IPS-20b (cell line): Measurements from ENCODE around the gene LRP6.

Experiments
- H3K27ac ChIP-seq: one replicate; pipeline ENCODE4 v1.5.1; 2013; ENCODE audit warnings: low read length
- H3K27me3 ChIP-seq: 2 replicates; pipeline ENCODE4 v1.6.1; 2013; ENCODE audit warnings: mild to moderate bottlenecking, low read length, inconsistent platforms; ENCODE audit not compliant: insufficient read depth
- H3K36me3 ChIP-seq: 2 replicates; pipeline ENCODE4 v1.6.1; 2013; ENCODE audit warnings: low read depth, mild to moderate bottlenecking, inconsistent platforms, low read length, moderate library complexity; ENCODE audit not compliant: insufficient read depth
- H3K4me1 ChIP-seq: 2 replicates; pipeline ENCODE4 v1.6.1; 2013; ENCODE audit warnings: mild to moderate bottlenecking, control low read depth, inconsistent platforms, low read length, moderate library complexity; ENCODE audit not compliant: insufficient read depth
- H3K4me3 ChIP-seq: 2 replicates; pipeline ENCODE4 v1.5.1; 2013; ENCODE audit warnings: mild to moderate bottlenecking, low read length, inconsistent platforms
- H3K9ac ChIP-seq: 2 replicates; pipeline ENCODE4 v1.6.1; 2013; ENCODE audit warnings: low read depth, mild to moderate bottlenecking, inconsistent platforms, low read length, moderate library complexity
- H3K9me3 ChIP-seq: 2 replicates; pipeline ENCODE4 v1.6.1; 2013; ENCODE audit warnings: mild to moderate bottlenecking, low read depth, low read length, inconsistent platforms; ENCODE audit not compliant: insufficient read depth

The LRP6 gene

GRCh38 chr12:12108441-12109058, 158.3 kb downstream of the LRP6 start:
- Histone ChIP-seq H3K36me3 (peaks cover 5% of the 10 kb centered on the region), H3K9ac (no peak overlapping the region), H3K9me3 (peaks cover 4% of the 10 kb centered on the region), H3K4me3 (no peak overlapping the region), H3K4me1 (no peaks in the 10 kb centered on the region), H3K27ac (no peak overlapping the region), H3K27me3 (no peaks in the 10 kb centered on the region)

GRCh38 chr12:12107678-12108077, 159.2 kb downstream of the LRP6 start:
- no peaks in the 10 kb centered on the region for H3K4me1 ChIP-seq
- no peak overlapping the region for H3K9ac ChIP-seq
- no peaks in the 10 kb centered on the region for H3K36me3 ChIP-seq
- no peak overlapping the region for H3K4me3 ChIP-seq
- H3K27me3 ChIP-seq = no peaks in the 10 kb centered on the region
- peaks cover 4% of the 10 kb centered on the region for H3K9me3 ChIP-seq
- H3K27ac ChIP-seq = no peak overlapping the region

- H3K4me3 ChIP-seq = no peak overlapping the region
- H3K27ac ChIP-seq = no peak overlapping the region
- H3K27me3 ChIP-seq = no peaks in the 10 kb centered on the region
- H3K9me3 ChIP-seq = no peaks in the 10 kb centered on the region
- no peak overlapping the region for H3K9ac ChIP-seq
- H3K36me3 ChIP-seq = peaks cover 10% of the 10 kb centered on the region; the same call in 1 of the 2 replicates
- no peaks in the 10 kb centered on the region for H3K4me1 ChIP-seq
These were observed 167.7 kb downstream of the LRP6 start for GRCh38 chr12:12099102-12099501.

GRCh38 chr12:12098691-12099015, 168.2 kb downstream of the LRP6 start:
- H3K4me1 ChIP-seq = no peaks in the 10 kb centered on the region
- H3K9ac ChIP-seq = no peak overlapping the region

GRCh38 chr12:12097891-12098690, 168.8 kb downstream of the LRP6 start:
- H3K27me3 ChIP-seq = no peaks in the 10 kb centered on the region
- no peak overlapping the region for H3K27ac ChIP-seq
- H3K36me3 ChIP-seq = peaks cover 10% of the 10 kb centered on the region; the same call in 1 of the 2 replicates
- no peaks in the 10 kb centered on the region for H3K9me3 ChIP-seq
- H3K9ac ChIP-seq = no peak overlapping the region
- no peak overlapping the region for H3K4me3 ChIP-seq
- H3K4me1 ChIP-seq = no peaks in the 10 kb centered on the region

More at GRCh38 chr12:12098691-12099015, 168.2 kb downstream of the LRP6 start:
- Histone ChIP-seq H3K27ac (no peak overlapping the region), H3K4me3 (no peak overlapping the region), H3K27me3 (no peaks in the 10 kb centered on the region), H3K36me3 (peaks cover 10% of the 10 kb centered on the region; the same call in 1 of the 2 replicates), H3K9me3 (no peaks in the 10 kb centered on the region)

- H3K9me3 ChIP-seq = no peaks in the 10 kb centered on the region
- no peaks in the 10 kb centered on the region for H3K27me3 ChIP-seq
- no peak overlapping the region for H3K4me3 ChIP-seq
- 0 out of 2 replicates have a peak, but pooled peaks cover 5% of the 10 kb centered on the region for H3K4me1 ChIP-seq
- H3K9ac ChIP-seq = no peak overlapping the region
- H3K27ac ChIP-seq = no peak overlapping the region
- peaks cover 10% of the 10 kb centered on the region; the same call in 1 of the 2 replicates for H3K36me3 ChIP-seq
These were observed 171.8 kb downstream of the LRP6 start for GRCh38 chr12:12095021-12095420.

- Histone ChIP-seq H3K9ac (no peak overlapping the region), H3K4me3 (no peak overlapping the region), H3K4me1 (0 out of 2 replicates have a peak, but pooled peaks cover 5% of the 10 kb centered on the region), H3K27me3 (no peaks in the 10 kb centered on the region), H3K36me3 (peaks cover 8% of the 10 kb centered on the region; the same call in 1 of the 2 replicates), H3K27ac (no peak overlapping the region), H3K9me3 (no peaks in the 10 kb centered on the region)
These were observed 172.4 kb downstream of the LRP6 start for GRCh38 chr12:12094481-12094880.

- Histone ChIP-seq H3K9me3 (no peaks in the 10 kb centered on the region), H3K27me3 (no peaks in the 10 kb centered on the region), H3K4me3 (no peak overlapping the region), H3K9ac (no peak overlapping the region), H3K27ac (no peak overlapping the region), H3K36me3 (no peaks in the 10 kb centered on the region), H3K4me1 (peaks cover 15% of the 10 kb centered on the region; the same call in 1 of the 2 replicates)
These were observed 174.7 kb downstream of the LRP6 start for GRCh38 chr12:12091977-12092663.

GRCh38 chr12:12091071-12091470, 175.8 kb downstream of the LRP6 start:
- Histone ChIP-seq H3K36me3 (no peaks in the 10 kb centered on the region), H3K27me3 (no peaks in the 10 kb centered on the region), H3K9me3 (no peaks in the 10 kb centered on the region), H3K4me1 (peaks cover 25% of the 10 kb centered on the region), H3K9ac (no peak overlapping the region), H3K4me3 (no peak overlapping the region), H3K27ac (no peak overlapping the region)

GRCh38 chr12:12088761-12089160, 178.1 kb downstream of the LRP6 start:
- no peak overlapping the region for H3K4me3 ChIP-seq
- H3K36me3 ChIP-seq = no peaks in the 10 kb centered on the region
- H3K9me3 ChIP-seq = no peaks in the 10 kb centered on the region
- H3K27ac ChIP-seq = no peak overlapping the region
- no peaks in the 10 kb centered on the region for H3K27me3 ChIP-seq
- peaks cover 29% of the 10 kb centered on the region for H3K4me1 ChIP-seq
- no peak overlapping the region for H3K9ac ChIP-seq

GRCh38 chr12:12088147-12088546, 178.7 kb downstream of the LRP6 start:
- no peaks in the 10 kb centered on the region for H3K9me3 ChIP-seq
- no peak overlapping the region; the same call in 1 of the 2 replicates for H3K9ac ChIP-seq
- no peak overlapping the region for H3K27ac ChIP-seq
- H3K4me1 ChIP-seq = peaks cover 29% of the 10 kb centered on the region
- no peaks in the 10 kb centered on the region for H3K27me3 ChIP-seq
- H3K4me3 ChIP-seq = no peak overlapping the region
- H3K36me3 ChIP-seq = no peaks in the 10 kb centered on the region
